A673 (cell line): Measurements from ENCODE around the gene CDK14. TPM values are rescaled to one million over a fixed set of nuclear protein-coding genes. Genes with fewer than 3 reads are reported as not detected.

Source experiments
- BruUV-seq: library from RNA; stranded (reverse); fragments of 400-500 nt; replicated peaks from 2 replicates; lab custom pipeline; 2021; lab: Mats Ljungman, UMichigan
- CTCF ChIA-PET: fragments of 300-600 bp; sonication (Branson Sonifier 250); formaldehyde crosslinking; loops from one replicate; lab custom pipeline; 2022; ENCODE audit warnings: antibody characterized with exemption; lab: Charles Lee
- POLR2A ChIA-PET: fragments of 300-600 bp; sonication (Branson Sonifier 250); formaldehyde crosslinking; loops from one replicate; lab custom pipeline; 2022; ENCODE audit warnings: antibody characterized with exemption; ENCODE audit not compliant: low non-redundant PET; lab: Charles Lee
- DNase-seq: peaks from one replicate; pipeline ENCODE4 v3.0.0-alpha.2; 2015; ENCODE audit warnings: low spot score
- H3K27ac ChIP-seq: fragments of 200-600 bp; sonication (generic); 2 replicates; pipeline ENCODE4 v1.5.1; 2016; ENCODE audit warnings: mixed run types, low read depth, mild to moderate bottlenecking, mixed read lengths, antibody characterized with exemption, low read length; ENCODE audit not compliant: poor library complexity, severe bottlenecking
- H3K27me3 ChIP-seq: fragments of 200-600 bp; sonication (generic); replicated peaks from 2 replicates; pipeline ENCODE4 v1.6.1; 2017; ENCODE audit warnings: mixed run types, low read depth, mild to moderate bottlenecking, mixed read lengths, antibody characterized with exemption, low read length; ENCODE audit not compliant: insufficient read depth, poor library complexity
- H3K36me3 ChIP-seq: fragments of 200-600 bp; sonication (generic); 2 replicates; pipeline ENCODE4 v1.6.1; 2016; ENCODE audit warnings: mixed run types, mild to moderate bottlenecking, mixed read lengths, antibody characterized with exemption, low read length; ENCODE audit not compliant: insufficient read depth, poor library complexity, severe bottlenecking
- H3K4me1 ChIP-seq: fragments of 200-600 bp; sonication (generic); 2 replicates; pipeline ENCODE4 v1.6.1; 2017; ENCODE audit warnings: mixed run types, mild to moderate bottlenecking, mixed read lengths, antibody characterized with exemption, low read length; ENCODE audit not compliant: insufficient read depth, poor library complexity, severe bottlenecking
- H3K4me3 ChIP-seq: fragments of 200-600 bp; sonication (generic); 2 replicates; pipeline ENCODE4 v1.5.1; 2016; ENCODE audit warnings: low read depth, mixed run types, mild to moderate bottlenecking, mixed read lengths, low read length; ENCODE audit not compliant: poor library complexity, severe bottlenecking
- H3K9me3 ChIP-seq: fragments of 200-600 bp; sonication (generic); 2 replicates; pipeline ENCODE4 v1.6.1; 2016; ENCODE audit warnings: mixed run types, low read depth, mild to moderate bottlenecking, mixed read lengths, antibody characterized with exemption, low read length; ENCODE audit not compliant: poor library complexity, severe bottlenecking
- EZH2 ChIP-seq: fragments of 200-600 bp; sonication (generic); IDR thresholded peaks from 2 replicates; pipeline ENCODE4 v1.6.1; 2017; ENCODE audit warnings: borderline replicate concordance, low read depth, mild to moderate bottlenecking, mixed read lengths, antibody characterized with exemption, low read length; ENCODE audit not compliant: poor library complexity, severe bottlenecking
- intact Hi-C: fragments of 100-400 bp; cut with micrococcal nuclease; formaldehyde crosslinking; loops from one replicate; pipeline ENCODE4 v1.10.0; 2022; ENCODE audit not compliant: unreplicated experiment
- total RNA-seq: library from RNA; stranded (reverse); gene quantifications from 2 replicates; pipeline ENCODE4 v1.2.3, GENCODE V29; 2021
- TF ChIP-seq, protein P1 (sequence below): fragments of 300-800, 200-600 bp; sonication (generic); conservative IDR thresholded peaks from 2 replicates; pipeline ENCODE4 v1.5.1; 2017; ENCODE audit warnings: low read depth, mild to moderate bottlenecking, antibody characterized with exemption, low read length, moderate library complexity, mixed read lengths

The CDK14 gene
- total RNA-seq, 1 experiment from 2014 or later, result 128 TPM

DNA sequence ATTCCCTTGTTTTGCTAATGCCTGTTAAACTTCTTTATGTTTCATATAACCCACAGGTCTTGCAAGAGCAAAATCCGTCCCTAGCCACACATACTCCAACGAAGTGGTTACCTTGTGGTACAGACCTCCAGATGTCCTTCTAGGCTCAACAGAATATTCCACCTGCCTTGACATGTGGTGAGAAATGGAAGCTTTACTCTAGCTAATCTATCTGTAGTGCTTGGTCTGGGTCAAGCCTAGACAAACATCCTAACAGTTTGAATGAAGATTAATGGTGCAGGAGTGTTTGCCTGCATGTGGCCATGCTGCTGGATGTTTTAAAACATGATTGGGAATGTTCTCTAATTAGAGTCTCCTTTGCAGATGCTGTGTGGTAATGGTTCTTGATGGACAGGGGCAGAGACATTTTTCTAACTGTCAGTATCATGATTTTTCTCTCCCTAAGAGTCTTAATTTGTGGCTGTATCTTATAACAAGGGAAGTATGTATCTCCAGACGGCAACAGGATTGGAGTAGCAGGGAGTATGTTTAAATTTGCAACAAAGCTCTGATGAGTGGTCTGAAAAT lies 359.6 kb downstream of the CDK14 start:
- Histone ChIP-seq H3K36me3 (peaks cover 7% of the 10 kb centered on the region), H3K27me3 (no peaks in the 10 kb centered on the region), H3K27ac (peak overlapping the region; percentile 2), H3K9me3 (no peaks in the 10 kb centered on the region), H3K4me1 (peaks cover 79% of the 10 kb centered on the region), H3K4me3 (no peak overlapping the region)
- TF ChIP-seq, protein P1, sequence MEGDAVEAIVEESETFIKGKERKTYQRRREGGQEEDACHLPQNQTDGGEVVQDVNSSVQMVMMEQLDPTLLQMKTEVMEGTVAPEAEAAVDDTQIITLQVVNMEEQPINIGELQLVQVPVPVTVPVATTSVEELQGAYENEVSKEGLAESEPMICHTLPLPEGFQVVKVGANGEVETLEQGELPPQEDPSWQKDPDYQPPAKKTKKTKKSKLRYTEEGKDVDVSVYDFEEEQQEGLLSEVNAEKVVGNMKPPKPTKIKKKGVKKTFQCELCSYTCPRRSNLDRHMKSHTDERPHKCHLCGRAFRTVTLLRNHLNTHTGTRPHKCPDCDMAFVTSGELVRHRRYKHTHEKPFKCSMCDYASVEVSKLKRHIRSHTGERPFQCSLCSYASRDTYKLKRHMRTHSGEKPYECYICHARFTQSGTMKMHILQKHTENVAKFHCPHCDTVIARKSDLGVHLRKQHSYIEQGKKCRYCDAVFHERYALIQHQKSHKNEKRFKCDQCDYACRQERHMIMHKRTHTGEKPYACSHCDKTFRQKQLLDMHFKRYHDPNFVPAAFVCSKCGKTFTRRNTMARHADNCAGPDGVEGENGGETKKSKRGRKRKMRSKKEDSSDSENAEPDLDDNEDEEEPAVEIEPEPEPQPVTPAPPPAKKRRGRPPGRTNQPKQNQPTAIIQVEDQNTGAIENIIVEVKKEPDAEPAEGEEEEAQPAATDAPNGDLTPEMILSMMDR, result no peak
- no peak for TF ChIP-seq EZH2
- intact Hi-C loops, result no loop called here
- ChIA-PET CTCF (no interaction called here), POLR2A (no interaction called here)
- no TSS peak for BruUV-seq
- DNase-seq, result no peak

DNA sequence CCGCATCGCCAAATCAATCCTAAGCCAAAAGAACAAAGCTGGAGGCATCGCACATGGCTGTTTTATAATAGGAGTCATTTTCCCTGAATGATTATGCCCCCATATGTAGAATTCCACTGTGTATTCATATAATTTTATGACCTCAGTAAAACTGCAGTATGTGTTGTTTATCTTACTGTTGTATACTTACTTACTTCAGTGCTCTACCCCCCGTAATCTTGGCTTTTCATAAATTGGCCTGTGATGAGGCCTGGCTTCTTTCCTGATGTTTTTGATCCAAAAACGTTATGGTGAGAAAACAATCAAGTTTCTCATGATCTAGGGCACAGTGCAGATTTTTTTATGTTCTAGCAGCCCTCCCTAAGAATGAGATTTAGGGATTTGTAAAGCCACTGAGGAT lies 361.8 kb downstream of the CDK14 start:
- no TSS peak for BruUV-seq

DNA sequence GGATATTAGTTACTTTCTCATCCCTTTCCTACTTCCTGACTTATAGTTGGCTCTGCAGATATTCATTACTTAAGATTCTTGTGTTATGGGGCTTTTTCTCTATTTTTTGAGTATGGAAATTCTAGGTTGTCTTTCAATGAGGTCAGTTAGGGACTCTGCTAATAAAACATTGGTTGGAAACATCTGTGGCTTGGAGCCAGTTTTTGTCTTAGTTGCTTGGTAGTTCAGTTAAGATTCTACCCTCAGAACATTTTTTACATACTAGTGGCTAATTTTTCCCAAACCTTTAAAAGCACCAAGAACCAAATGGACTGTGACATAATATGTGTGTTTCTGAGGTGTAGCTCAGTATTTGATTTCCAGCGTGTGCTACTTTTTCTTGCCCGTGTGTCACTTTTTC lies 362.5 kb downstream of the CDK14 start:
- intact Hi-C loops, result no loop called here
- peak overlapping the region; percentile 70 for H3K27ac ChIP-seq
- DNase-seq, result peak; percentile 57
- TF ChIP-seq, protein P1, result no peak
- TF ChIP-seq EZH2, result no peak
- no peak overlapping the region for H3K4me3 ChIP-seq
- peaks cover 53% of the 10 kb centered on the region for H3K4me1 ChIP-seq
- H3K36me3 ChIP-seq, result peaks cover 7% of the 10 kb centered on the region
- no peaks in the 10 kb centered on the region for H3K9me3 ChIP-seq
- BruUV-seq, result no TSS peak
- H3K27me3 ChIP-seq, result no peaks in the 10 kb centered on the region
- POLR2A ChIA-PET, result no interaction called here
- CTCF ChIA-PET, result no interaction called here

More for the DNA sequence above, 361.8 kb downstream of the CDK14 start:
- no peaks in the 10 kb centered on the region for H3K9me3 ChIP-seq
- DNase-seq, result no peak
- H3K27ac ChIP-seq, result peak overlapping the region; percentile 70
- H3K36me3 ChIP-seq, result peaks cover 7% of the 10 kb centered on the region
- intact Hi-C loops, result no loop called here
- H3K27me3 ChIP-seq, result no peaks in the 10 kb centered on the region
- no peak overlapping the region for H3K4me3 ChIP-seq
- TF ChIP-seq, protein P1, result no peak
- no peak for TF ChIP-seq EZH2
- ChIA-PET POLR2A (no interaction called here), CTCF (no interaction called here)
- H3K4me1 ChIP-seq, result peaks cover 61% of the 10 kb centered on the region
